Liver (tissue), 3 donors: ENCODE results near the gene MTCH2.

Source experiments
- ATF3 ChIP-seq: IDR thresholded peaks from 2 replicates; pipeline ENCODE4 v1.6.1; 2016; ENCODE audit warnings: antibody characterized with exemption
- EGR1 ChIP-seq, 2 donors: IDR thresholded peaks; 2 replicates each; pipeline ENCODE4 v1.6.1; 2016 to 2018; ENCODE audit warnings: antibody characterized with exemption in 2 of 2, low read depth in 2 of 2
- FOXA1 ChIP-seq: IDR thresholded peaks from 2 replicates; pipeline ENCODE4 v1.6.1; 2016; ENCODE audit warnings: antibody characterized with exemption
- FOXA2 ChIP-seq: IDR thresholded peaks from 2 replicates; pipeline ENCODE4 v1.6.1; 2016; ENCODE audit warnings: antibody characterized with exemption
- GABPA ChIP-seq, 2 donors: IDR thresholded peaks in 1 of 2; conservative IDR thresholded peaks in 1 of 2; 2 replicates each; pipeline ENCODE4 v1.6.1; 2016; ENCODE audit warnings: antibody characterized with exemption in 2 of 2, mild to moderate bottlenecking in 1 of 2, moderate library complexity in 1 of 2
- MAX ChIP-seq: IDR thresholded peaks from 2 replicates; pipeline ENCODE4 v1.6.1; 2016; ENCODE audit warnings: antibody characterized with exemption
- SP1 ChIP-seq: IDR thresholded peaks from 2 replicates; pipeline ENCODE4 v1.6.1; 2018; ENCODE audit warnings: antibody characterized with exemption, mild to moderate bottlenecking
- TAF1 ChIP-seq: conservative IDR thresholded peaks from 2 replicates; pipeline ENCODE4 v1.6.1; 2016; ENCODE audit warnings: antibody characterized with exemption, mild to moderate bottlenecking
- YY1 ChIP-seq: IDR thresholded peaks from 2 replicates; pipeline ENCODE4 v1.6.1; 2016; ENCODE audit warnings: antibody characterized with exemption, mild to moderate bottlenecking
- ZBTB33 ChIP-seq: IDR thresholded peaks from 2 replicates; pipeline ENCODE4 v1.6.1; 2016; ENCODE audit warnings: antibody characterized with exemption
- TF ChIP-seq, protein P1 (sequence below): fragments of 150-350 bp; IDR thresholded peaks from 2 replicates; pipeline ENCODE4 v1.5.1; 2017; ENCODE audit warnings: improper control_type of control experiment, low read depth, low read length; ENCODE audit not compliant: missing input control
- TF ChIP-seq, protein P2 (sequence below): IDR thresholded peaks from 2 replicates; pipeline ENCODE4 v1.6.1; 2016; ENCODE audit warnings: antibody characterized with exemption, mild to moderate bottlenecking
- donor health status: healthy.
- donor health status: healthy.

DNA sequence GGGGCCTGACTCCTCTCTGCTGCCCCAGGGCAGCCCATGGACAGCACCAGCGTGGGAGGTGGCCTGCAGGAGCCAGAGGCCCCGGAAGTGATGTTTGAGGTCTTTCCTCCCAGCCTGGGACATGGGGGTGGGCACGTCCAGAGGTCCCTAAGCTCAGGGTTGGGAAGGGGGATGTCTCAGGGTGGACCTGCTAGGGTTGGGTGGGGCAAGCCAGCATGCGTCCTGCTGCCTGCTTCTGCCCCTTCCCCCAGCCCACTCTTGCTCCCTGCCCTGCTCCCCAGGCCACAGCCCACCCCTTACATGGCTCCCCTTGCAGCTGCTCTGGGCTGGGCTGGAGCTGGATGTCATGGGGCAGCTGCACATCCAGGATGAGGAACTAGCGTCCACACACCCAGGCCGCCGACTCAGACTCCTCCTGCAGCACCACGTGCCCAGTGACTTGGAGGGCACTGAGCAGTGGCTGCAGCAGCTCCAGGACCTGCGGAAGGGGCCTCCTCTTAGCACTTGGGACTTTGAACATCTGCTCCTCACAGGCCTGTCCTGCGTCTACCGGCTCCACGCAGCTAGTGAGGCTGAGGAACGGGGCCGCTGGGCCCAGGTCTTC, 54.5 kb downstream of the MTCH2 start:
- TF ChIP-seq, protein P1, sequence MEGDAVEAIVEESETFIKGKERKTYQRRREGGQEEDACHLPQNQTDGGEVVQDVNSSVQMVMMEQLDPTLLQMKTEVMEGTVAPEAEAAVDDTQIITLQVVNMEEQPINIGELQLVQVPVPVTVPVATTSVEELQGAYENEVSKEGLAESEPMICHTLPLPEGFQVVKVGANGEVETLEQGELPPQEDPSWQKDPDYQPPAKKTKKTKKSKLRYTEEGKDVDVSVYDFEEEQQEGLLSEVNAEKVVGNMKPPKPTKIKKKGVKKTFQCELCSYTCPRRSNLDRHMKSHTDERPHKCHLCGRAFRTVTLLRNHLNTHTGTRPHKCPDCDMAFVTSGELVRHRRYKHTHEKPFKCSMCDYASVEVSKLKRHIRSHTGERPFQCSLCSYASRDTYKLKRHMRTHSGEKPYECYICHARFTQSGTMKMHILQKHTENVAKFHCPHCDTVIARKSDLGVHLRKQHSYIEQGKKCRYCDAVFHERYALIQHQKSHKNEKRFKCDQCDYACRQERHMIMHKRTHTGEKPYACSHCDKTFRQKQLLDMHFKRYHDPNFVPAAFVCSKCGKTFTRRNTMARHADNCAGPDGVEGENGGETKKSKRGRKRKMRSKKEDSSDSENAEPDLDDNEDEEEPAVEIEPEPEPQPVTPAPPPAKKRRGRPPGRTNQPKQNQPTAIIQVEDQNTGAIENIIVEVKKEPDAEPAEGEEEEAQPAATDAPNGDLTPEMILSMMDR = no peak
- TF ChIP-seq EGR1 (IDR thresholded peaks at IDR 0.05; ENCODE audit: low read depth in 2 of 2) (no peak), MAX (no peak), YY1 (no peak), TAF1 (no peak), GABPA (IDR thresholded peaks at IDR 0.05 in 1 of 2, conservative IDR thresholded peaks at IDR 0.05 in 1 of 2) (no peak), FOXA2 (no peak), SP1 (no peak), FOXA1 (no peak), ATF3 (no peak), ZBTB33 (no peak)
- TF ChIP-seq, protein P2, sequence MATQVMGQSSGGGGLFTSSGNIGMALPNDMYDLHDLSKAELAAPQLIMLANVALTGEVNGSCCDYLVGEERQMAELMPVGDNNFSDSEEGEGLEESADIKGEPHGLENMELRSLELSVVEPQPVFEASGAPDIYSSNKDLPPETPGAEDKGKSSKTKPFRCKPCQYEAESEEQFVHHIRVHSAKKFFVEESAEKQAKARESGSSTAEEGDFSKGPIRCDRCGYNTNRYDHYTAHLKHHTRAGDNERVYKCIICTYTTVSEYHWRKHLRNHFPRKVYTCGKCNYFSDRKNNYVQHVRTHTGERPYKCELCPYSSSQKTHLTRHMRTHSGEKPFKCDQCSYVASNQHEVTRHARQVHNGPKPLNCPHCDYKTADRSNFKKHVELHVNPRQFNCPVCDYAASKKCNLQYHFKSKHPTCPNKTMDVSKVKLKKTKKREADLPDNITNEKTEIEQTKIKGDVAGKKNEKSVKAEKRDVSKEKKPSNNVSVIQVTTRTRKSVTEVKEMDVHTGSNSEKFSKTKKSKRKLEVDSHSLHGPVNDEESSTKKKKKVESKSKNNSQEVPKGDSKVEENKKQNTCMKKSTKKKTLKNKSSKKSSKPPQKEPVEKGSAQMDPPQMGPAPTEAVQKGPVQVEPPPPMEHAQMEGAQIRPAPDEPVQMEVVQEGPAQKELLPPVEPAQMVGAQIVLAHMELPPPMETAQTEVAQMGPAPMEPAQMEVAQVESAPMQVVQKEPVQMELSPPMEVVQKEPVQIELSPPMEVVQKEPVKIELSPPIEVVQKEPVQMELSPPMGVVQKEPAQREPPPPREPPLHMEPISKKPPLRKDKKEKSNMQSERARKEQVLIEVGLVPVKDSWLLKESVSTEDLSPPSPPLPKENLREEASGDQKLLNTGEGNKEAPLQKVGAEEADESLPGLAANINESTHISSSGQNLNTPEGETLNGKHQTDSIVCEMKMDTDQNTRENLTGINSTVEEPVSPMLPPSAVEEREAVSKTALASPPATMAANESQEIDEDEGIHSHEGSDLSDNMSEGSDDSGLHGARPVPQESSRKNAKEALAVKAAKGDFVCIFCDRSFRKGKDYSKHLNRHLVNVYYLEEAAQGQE = no peak
